Measurements from ENCODE around the gene DNAI1.
"Not testable (repeated sequence)": the region's sequence is repeated elsewhere in the genome, so short reads cannot be mapped to it uniquely, and the experiment has no call there.

The DNAI1 gene

GRCh38 chr9:34514816-34515215 lies 56.2 kb downstream of the DNAI1 start:
- DNase-seq, result no peak

- no peak for DNase-seq
Observed at GRCh38 chr9:34515959-34516358, 57.4 kb downstream of the DNAI1 start.

- no peak for DNase-seq
Observed at GRCh38 chr9:34517185-34517584, 58.6 kb downstream of the DNAI1 start.

- DNase-seq, result no peak
Observed at GRCh38 chr9:34518110-34518616, 59.6 kb downstream of the DNAI1 start.

GRCh38 chr9:34518896-34519295 lies 60.3 kb downstream of the DNAI1 start:
- DNase-seq, result no peak

GRCh38 chr9:34519321-34520020 lies 60.9 kb downstream of the DNAI1 start:
- DNase-seq, result no peak

- DNase-seq, result no peak
Observed at GRCh38 chr9:34520096-34520495, 61.5 kb downstream of the DNAI1 start.

- no peak for DNase-seq
Observed at GRCh38 chr9:34520505-34521385, 62.1 kb downstream of the DNAI1 start.

GRCh38 chr9:34521406-34522045 lies 62.9 kb downstream of the DNAI1 start:
- no peak for DNase-seq

GRCh38 chr9:34522091-34522887 lies 63.7 kb downstream of the DNAI1 start:
- no peak for DNase-seq

GRCh38 chr9:34522971-34523797 lies 64.6 kb downstream of the DNAI1 start, which contains the start of gene ENHO:
TSS of gene ENHO (minus strand) at chr9:34522990. CDS start at chr9:34521695, 1,295 bp downstream.
- DNase-seq, result peak; percentile 94

GRCh38 chr9:34524349-34524748 lies 65.7 kb downstream of the DNAI1 start:
- DNase-seq, result no peak

- no peak for DNase-seq
Observed at GRCh38 chr9:34526026-34526425, 67.4 kb downstream of the DNAI1 start.

- not testable (repeated sequence) for DNase-seq
Observed at GRCh38 chr9:34532041-34532440, 73.4 kb downstream of the DNAI1 start.

- no peak for DNase-seq
Observed at GRCh38 chr9:34536685-34537084, 78.1 kb downstream of the DNAI1 start.

GRCh38 chr9:34540827-34541226 lies 82.2 kb downstream of the DNAI1 start:
- no peak for DNase-seq

- no peak for DNase-seq
Observed at GRCh38 chr9:34541540-34541939, 82.9 kb downstream of the DNAI1 start.

- no peak for DNase-seq
Observed at GRCh38 chr9:34544035-34544434, 85.4 kb downstream of the DNAI1 start.

- DNase-seq, result no peak
Observed at GRCh38 chr9:34545497-34545896, 86.9 kb downstream of the DNAI1 start.

- no peak for DNase-seq
Observed at GRCh38 chr9:34546102-34546833, 87.7 kb downstream of the DNAI1 start.

Data from CD4-positive, alpha-beta T cell treated with Interleukin-17A for 1 hour (primary cell).